Prostate gland (tissue), 2 donors: ENCODE results near the gene TCF7L2. TPM values are rescaled to one million over a fixed set of nuclear protein-coding genes. Genes with fewer than 3 reads are reported as not detected.
A peak's percentile ranks its signal among the peaks of the same experiment; 100 is the strongest.

Experiments used
- DNase-seq: peaks from one replicate; pipeline ENCODE4 v3.0.0-alpha.2; 2019; ENCODE audit warnings: low spot score
- H3K27ac ChIP-seq, 2 donors: fragments of 200-600 bp; sonication (generic); 2 replicates each; pipeline ENCODE4 v1.5.1; 2017 to 2019
- H3K27me3 ChIP-seq: fragments of 200-600 bp; sonication (generic); replicated peaks from 2 replicates; pipeline ENCODE4 v1.5.1; 2019; ENCODE audit not compliant: insufficient read depth
- H3K36me3 ChIP-seq, 2 donors: fragments of 200-600 bp; sonication (generic); 1 replicate in 1 of 2; 2 replicates in 1 of 2; pipeline versions ENCODE4 v1.5.1 to v1.8.1; 2017 to 2019
- H3K4me1 ChIP-seq: fragments of 200-600 bp; sonication (generic); replicated peaks from 2 replicates; pipeline ENCODE4 v1.5.1; 2019
- H3K4me3 ChIP-seq, 2 donors: fragments of 200-600 bp; sonication (generic); 2 replicates each; pipeline ENCODE4 v1.5.1; 2017 to 2019
- H3K9me3 ChIP-seq: fragments of 200-600 bp; sonication (generic); 2 replicates; pipeline ENCODE4 v1.5.1; 2017
- CTCF ChIP-seq, 4 experiments: fragments of 200-600 bp in 2 of 4; fragments of 450-650 bp in 2 of 4; sonication (generic) in 2 of 4; IDR thresholded peaks; 1 replicate in 3 of 4; 2 replicates in 1 of 4; pipeline ENCODE4 v1.5.1; 2016 to 2019; ENCODE audit warnings: antibody characterized with exemption in 4 of 4, mild to moderate bottlenecking in 2 of 4, moderate library complexity in 2 of 4
- POLR2A ChIP-seq: fragments of 450-650 bp; IDR thresholded peaks from one replicate; pipeline ENCODE4 v1.6.1; 2016; ENCODE audit warnings: antibody characterized with exemption, mild to moderate bottlenecking
- POLR2AphosphoS5 ChIP-seq: sonication (generic); formaldehyde crosslinking; IDR thresholded peaks from one replicate; pipeline ENCODE4 v1.6.1; 2017; ENCODE audit warnings: antibody characterized with exemption
- WGBS: methylation state at CpG from one replicate; pipeline ENCODE4 v1.1.5; 2018; 5-methylcytosine and 5-hydroxymethylcytosine counted together
- intact Hi-C: fragments of 100-400 bp; cut with DNase I; formaldehyde crosslinking; loops from one replicate; pipeline ENCODE4 v1.14.2; 2022
- total RNA-seq, 2 donors: library from RNA; depleted of rRNA; stranded (reverse); fragments of >200 nt; gene quantifications; one replicate each; pipeline ENCODE4 v1.1.0, GENCODE V29; 2016

TCF7L2 gene
- total RNA-seq, 2 donors from 2014 or later, result 9.8 to 29.8 TPM

- Histone ChIP-seq H3K36me3 (no peaks in the 10 kb centered on the region), H3K4me1 (no peaks in the 10 kb centered on the region), H3K27me3 (no peaks in the 10 kb centered on the region), H3K9me3 (no peaks in the 10 kb centered on the region), H3K27ac (peak overlapping the region in 1 of 2 donors; percentile 6), H3K4me3 (no peak overlapping the region)
- no peak for DNase-seq
- no peak for TF ChIP-seq POLR2AphosphoS5
- TF ChIP-seq CTCF (IDR thresholded peaks at IDR 0.05), result no peak
- TF ChIP-seq POLR2A, result no peak
- WGBS, result 70% methylated on average over 10 of the region's 10 CpGs
- intact Hi-C loops, result loop anchor here (5.0 kb wide), 1 partner anchor 224 kb away; no protein-coding TSS in a partner anchor
Observed at GRCh38 chr10:113133497-113134115, 183.6 kb downstream of the TCF7L2 start.

GRCh38 chr10:113135025-113135424 lies 185.0 kb downstream of the TCF7L2 start:
- TF ChIP-seq POLR2A (no peak), CTCF (IDR thresholded peaks at IDR 0.05) (no peak), POLR2AphosphoS5 (no peak)
- Histone ChIP-seq H3K36me3 (no peaks in the 10 kb centered on the region), H3K9me3 (no peaks in the 10 kb centered on the region), H3K27ac (no peak overlapping the region), H3K4me1 (no peaks in the 10 kb centered on the region), H3K27me3 (no peaks in the 10 kb centered on the region), H3K4me3 (no peak overlapping the region)
- 72% methylated on average over 9 of the region's 9 CpGs for WGBS
- intact Hi-C loops, result no loop called here
- no peak for DNase-seq

GRCh38 chr10:113137941-113138685 lies 188.1 kb downstream of the TCF7L2 start:
- H3K27ac ChIP-seq, result no peak overlapping the region
- H3K9me3 ChIP-seq, result no peaks in the 10 kb centered on the region
- intact Hi-C loops, result no loop called here
- H3K4me1 ChIP-seq, result no peaks in the 10 kb centered on the region
- TF ChIP-seq POLR2AphosphoS5 (no peak), POLR2A (no peak), CTCF (IDR thresholded peaks at IDR 0.05) (no peak)
- no peak overlapping the region for H3K4me3 ChIP-seq
- no peaks in the 10 kb centered on the region for H3K36me3 ChIP-seq
- no peak for DNase-seq
- no peaks in the 10 kb centered on the region for H3K27me3 ChIP-seq
- WGBS, result 93% methylated on average over 3 of the region's 3 CpGs

GRCh38 chr10:113138937-113139585 lies 189.0 kb downstream of the TCF7L2 start:
- WGBS, result 91% methylated on average over 4 of the region's 4 CpGs
- no peaks in the 10 kb centered on the region for H3K4me1 ChIP-seq
- intact Hi-C loops, result no loop called here
- no peaks in the 10 kb centered on the region for H3K9me3 ChIP-seq
- no peak overlapping the region for H3K4me3 ChIP-seq
- no peak for DNase-seq
- no peak for TF ChIP-seq POLR2AphosphoS5
- TF ChIP-seq CTCF (IDR thresholded peaks at IDR 0.05), result no peak
- no peak for TF ChIP-seq POLR2A
- H3K27me3 ChIP-seq, result no peaks in the 10 kb centered on the region
- no peak overlapping the region for H3K27ac ChIP-seq
- H3K36me3 ChIP-seq, result no peaks in the 10 kb centered on the region
